Mesenchymal stem cell (in vitro differentiated cells and primary cell): ENCODE measurements around the gene CHN2.
A peak's percentile ranks its signal among the peaks of the same experiment; 100 is the strongest.

Experiments used
- DNase-seq: peaks from one replicate; pipeline ENCODE4 v3.0.0-alpha.2; 2013
- H2AFZ ChIP-seq: one replicate; pipeline ENCODE4 v1.6.1; 2013; ENCODE audit warnings: low read depth, mild to moderate bottlenecking, control low read depth, inconsistent platforms, low read length, moderate library complexity
- H2AK5ac ChIP-seq: 2 replicates; pipeline ENCODE4 v1.6.1; 2013; ENCODE audit warnings: low read length, moderate library complexity, mild to moderate bottlenecking, inconsistent platforms; ENCODE audit not compliant: severe bottlenecking
- H2BK120ac ChIP-seq: one replicate; pipeline ENCODE4 v1.6.1; 2013; ENCODE audit warnings: low read depth, mild to moderate bottlenecking, inconsistent platforms, low read length, moderate library complexity
- H2BK12ac ChIP-seq, 2 experiments: one replicate each; pipeline ENCODE4 v1.6.1; 2013; ENCODE audit warnings: inconsistent platforms in 2 of 2, low read length in 2 of 2, mild to moderate bottlenecking in 2 of 2, moderate library complexity in 2 of 2, control low read depth in 1 of 2
- H2BK15ac ChIP-seq: one replicate; pipeline ENCODE4 v1.6.1; 2013; ENCODE audit warnings: mild to moderate bottlenecking, low read depth, inconsistent platforms; ENCODE audit not compliant: poor library complexity, severe bottlenecking
- H2BK5ac ChIP-seq: 2 replicates; pipeline ENCODE4 v1.6.1; 2013; ENCODE audit warnings: low read depth, mild to moderate bottlenecking, low read length, control low read depth, inconsistent platforms; ENCODE audit not compliant: poor library complexity, severe bottlenecking
- H3K14ac ChIP-seq, 2 experiments: one replicate each; pipeline ENCODE4 v1.6.1; 2013; ENCODE audit warnings: inconsistent platforms in 2 of 2, low read length in 2 of 2, control low read depth in 1 of 2, mild to moderate bottlenecking in 1 of 2, moderate library complexity in 1 of 2
- H3K18ac ChIP-seq, 2 experiments: one replicate each; pipeline ENCODE4 v1.6.1; 2013; ENCODE audit warnings: inconsistent platforms in 2 of 2, low read length in 2 of 2, control low read depth in 1 of 2, low read depth in 1 of 2, mild to moderate bottlenecking in 1 of 2
- H3K23ac ChIP-seq, 2 experiments: one replicate each; pipeline ENCODE4 v1.6.1; 2013; ENCODE audit warnings: inconsistent platforms in 2 of 2, low read length in 2 of 2, mild to moderate bottlenecking in 2 of 2, moderate library complexity in 2 of 2, control low read depth in 1 of 2
- H3K27ac ChIP-seq: 2 replicates; pipeline ENCODE4 v1.5.1; 2013; ENCODE audit warnings: mild to moderate bottlenecking, moderate library complexity, low read length, control low read depth, inconsistent platforms; ENCODE audit not compliant: poor library complexity, severe bottlenecking
- H3K27me3 ChIP-seq, 2 experiments: 2 replicates each; pipeline versions ENCODE4 v1.6.1 to v1.7.0; 2013; ENCODE audit warnings: low read length in 2 of 2, mild to moderate bottlenecking in 2 of 2, moderate library complexity in 2 of 2, control low read depth in 1 of 2, inconsistent platforms in 1 of 2; ENCODE audit not compliant: control insufficient read depth in 1 of 2, insufficient read depth in 1 of 2
- H3K36me3 ChIP-seq, 2 experiments: 2 replicates each; pipeline versions ENCODE4 v1.6.1 to v1.7.0; 2013; ENCODE audit warnings: low read length in 2 of 2, control low read depth in 1 of 2, inconsistent platforms in 1 of 2, low read depth in 1 of 2, mild to moderate bottlenecking in 1 of 2; ENCODE audit not compliant: insufficient read depth in 2 of 2, control insufficient read depth in 1 of 2
- H3K4ac ChIP-seq, 2 experiments: one replicate each; pipeline ENCODE4 v1.6.1; 2013; ENCODE audit warnings: inconsistent platforms in 2 of 2, low read length in 2 of 2, mild to moderate bottlenecking in 2 of 2, moderate library complexity in 2 of 2, control low read depth in 1 of 2, low read depth in 1 of 2
- H3K4me1 ChIP-seq: 2 replicates; pipeline ENCODE4 v1.6.1; 2013; ENCODE audit warnings: low read depth, low read length, control low read depth; ENCODE audit not compliant: control insufficient read depth, insufficient read depth
- H3K4me2 ChIP-seq: 2 replicates; pipeline ENCODE4 v1.6.1; 2013; ENCODE audit warnings: low read length, mild to moderate bottlenecking, inconsistent platforms; ENCODE audit not compliant: poor library complexity, severe bottlenecking
- H3K4me3 ChIP-seq, 2 experiments: 2 replicates each; pipeline versions ENCODE4 v1.5.1 to v1.7.0; 2013; ENCODE audit warnings: low read length in 2 of 2, mild to moderate bottlenecking in 2 of 2, control low read depth in 1 of 2, low read depth in 1 of 2; ENCODE audit not compliant: insufficient read depth in 1 of 2
- H3K79me1 ChIP-seq: replicated peaks from 2 replicates; pipeline ENCODE4 v1.6.1; 2013; ENCODE audit warnings: mild to moderate bottlenecking, control low read depth, low read length, inconsistent platforms; ENCODE audit not compliant: poor library complexity, severe bottlenecking
- H3K9ac ChIP-seq: 2 replicates; pipeline ENCODE4 v1.7.0; 2013; ENCODE audit warnings: mild to moderate bottlenecking, low read length, moderate library complexity
- H3K9me3 ChIP-seq: 2 replicates; pipeline ENCODE4 v1.7.0; 2013; ENCODE audit warnings: mild to moderate bottlenecking, low read length; ENCODE audit not compliant: control insufficient read depth
- H4K8ac ChIP-seq: one replicate; pipeline ENCODE4 v1.6.1; 2013; ENCODE audit warnings: inconsistent platforms, mild to moderate bottlenecking, low read length, moderate library complexity
- H4K91ac ChIP-seq: one replicate; pipeline ENCODE4 v1.6.1; 2013; ENCODE audit warnings: mild to moderate bottlenecking, low read length, inconsistent platforms
- WGBS: methylation state at CpG from one replicate; pipeline ENCODE4 v1.1.7; 2013; ENCODE audit warnings: mixed read lengths; 5-methylcytosine and 5-hydroxymethylcytosine counted together

Gene CHN2

DNA sequence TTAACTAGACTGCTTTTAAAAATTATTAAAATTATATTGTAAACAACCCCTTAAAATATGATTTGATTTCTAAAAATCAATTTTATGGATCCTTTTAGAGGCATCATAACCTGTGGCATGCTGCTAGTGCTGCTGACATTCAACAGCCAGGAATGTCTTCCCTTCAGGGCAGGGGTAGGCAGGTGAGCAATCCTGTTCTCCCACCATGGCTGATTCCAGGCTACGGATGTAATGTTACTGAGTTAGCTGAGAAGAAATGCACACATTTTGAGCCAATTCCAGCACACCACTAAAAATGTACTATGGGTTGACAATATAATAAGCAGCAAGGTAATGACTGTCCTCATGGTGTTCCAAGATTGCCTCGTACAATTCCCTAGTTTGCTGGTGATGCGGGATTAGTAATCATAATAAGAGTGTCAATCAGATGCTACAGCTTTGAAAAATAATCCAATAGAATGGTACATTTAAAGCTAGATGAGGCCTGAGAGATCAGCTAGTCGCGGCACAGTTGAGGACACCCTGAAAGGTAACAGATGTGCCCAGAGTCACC is 260.4 kb downstream of the CHN2 start:
- H3K23ac ChIP-seq = no peak overlapping the region
- DNase-seq = no peak
- no peak overlapping the region for H3K4ac ChIP-seq
- H3K9ac ChIP-seq = no peak overlapping the region
- H2BK12ac ChIP-seq = no peak overlapping the region
- no peak overlapping the region for H3K14ac ChIP-seq
- H4K8ac ChIP-seq = no peak overlapping the region
- H3K4me3 ChIP-seq = no peak overlapping the region
- no peaks in the 10 kb centered on the region for H3K4me1 ChIP-seq
- H2BK120ac ChIP-seq = no peak overlapping the region
- H3K36me3 ChIP-seq = no peaks in the 10 kb centered on the region
- H2BK5ac ChIP-seq = no peak overlapping the region
- no peak overlapping the region for H2AFZ ChIP-seq
- H3K79me1 ChIP-seq = no peaks in the 10 kb centered on the region
- 94% methylated on average over 4 of the region's 5 CpGs for WGBS
- no peak overlapping the region for H2AK5ac ChIP-seq
- no peak overlapping the region for H3K18ac ChIP-seq
- no peak overlapping the region for H3K27ac ChIP-seq
- H3K4me2 ChIP-seq = no peak overlapping the region
- no peak overlapping the region for H2BK15ac ChIP-seq
- H4K91ac ChIP-seq = no peak overlapping the region
- H3K27me3 ChIP-seq = peaks cover 8 to 9% of the 10 kb centered on the region in 2 experiments
- no peaks in the 10 kb centered on the region for H3K9me3 ChIP-seq

DNA sequence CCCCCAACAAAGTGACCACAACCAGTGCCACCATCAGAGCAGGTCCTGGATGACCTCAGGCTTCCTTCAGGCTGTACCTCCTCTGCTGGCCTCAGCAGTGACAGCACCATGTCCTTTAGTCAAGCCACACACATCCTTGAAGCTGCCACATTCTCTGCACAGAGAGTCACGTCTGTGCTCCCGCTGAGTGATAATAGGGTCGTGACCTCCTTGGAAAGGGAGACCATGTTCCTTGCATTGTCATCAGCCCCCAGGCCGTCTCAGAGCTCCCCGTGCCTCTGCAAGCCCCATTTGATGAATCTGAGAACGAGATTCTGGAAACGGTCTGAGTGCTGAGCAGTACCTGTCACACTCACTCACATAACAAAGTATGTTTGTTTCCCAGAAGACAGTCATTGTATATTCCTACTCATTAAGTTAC is 262.6 kb downstream of the CHN2 start:
- H4K8ac ChIP-seq = no peak overlapping the region
- no peak overlapping the region for H3K4me3 ChIP-seq
- no peak overlapping the region for H2BK120ac ChIP-seq
- DNase-seq = peak; percentile 19
- peak overlapping the region; percentile 5 to 8 for H2BK12ac ChIP-seq
- H3K27me3 ChIP-seq = peaks cover 8 to 16% of the 10 kb centered on the region in 2 experiments
- H3K18ac ChIP-seq = peak overlapping the region in 1 of 2 experiments; percentile 55
- no peak overlapping the region for H3K4ac ChIP-seq
- 18% methylated on average over 7 of the region's 7 CpGs for WGBS
- no peak overlapping the region for H2BK5ac ChIP-seq
- H3K4me1 ChIP-seq = no peaks in the 10 kb centered on the region
- H4K91ac ChIP-seq = peak overlapping the region; percentile 35
- H2AFZ ChIP-seq = no peak overlapping the region
- no peaks in the 10 kb centered on the region for H3K79me1 ChIP-seq
- no peak overlapping the region for H3K27ac ChIP-seq
- no peak overlapping the region for H2AK5ac ChIP-seq
- H3K23ac ChIP-seq = peak overlapping the region in 1 of 2 experiments; percentile 66
- peak overlapping the region in 1 of 2 experiments; percentile 38 for H3K14ac ChIP-seq
- H2BK15ac ChIP-seq = no peak overlapping the region
- H3K9me3 ChIP-seq = no peaks in the 10 kb centered on the region
- no peak overlapping the region for H3K4me2 ChIP-seq
- no peak overlapping the region for H3K9ac ChIP-seq
- no peaks in the 10 kb centered on the region for H3K36me3 ChIP-seq

DNA sequence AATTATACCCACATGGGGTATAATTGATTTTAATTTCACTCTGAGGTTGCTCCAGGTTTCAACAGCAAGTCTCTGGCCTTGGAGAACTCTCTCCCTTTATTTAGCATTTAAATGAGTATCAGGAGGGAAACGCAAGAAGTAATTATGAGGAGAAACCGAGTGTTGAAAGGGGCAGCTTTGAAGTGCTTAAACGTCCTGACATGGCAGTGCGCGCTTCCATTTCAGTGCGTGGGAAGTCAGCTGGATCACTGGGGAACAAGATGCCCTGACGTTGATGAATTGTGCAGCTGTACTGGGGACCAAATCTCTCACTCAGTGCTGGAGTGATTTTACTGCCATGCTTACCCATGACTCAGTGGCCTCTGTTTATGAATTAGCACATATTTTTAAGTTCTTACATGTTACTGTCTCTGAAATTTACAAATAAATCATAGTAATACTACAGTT is 263.0 kb downstream of the CHN2 start:
- no peak overlapping the region for H3K9ac ChIP-seq
- no peaks in the 10 kb centered on the region for H3K79me1 ChIP-seq
- no peak overlapping the region for H3K4ac ChIP-seq
- no peaks in the 10 kb centered on the region for H3K36me3 ChIP-seq
- no peak overlapping the region for H2BK5ac ChIP-seq
- 18% methylated on average over 7 of the region's 7 CpGs for WGBS
- H3K14ac ChIP-seq = no peak overlapping the region
- no peak overlapping the region for H3K18ac ChIP-seq
- no peak overlapping the region for H2BK120ac ChIP-seq
- H2AFZ ChIP-seq = no peak overlapping the region
- no peak overlapping the region for H4K8ac ChIP-seq
- H3K4me1 ChIP-seq = no peaks in the 10 kb centered on the region
- H4K91ac ChIP-seq = no peak overlapping the region
- no peak overlapping the region for H2AK5ac ChIP-seq
- H3K4me3 ChIP-seq = no peak overlapping the region
- H2BK12ac ChIP-seq = no peak overlapping the region
- H3K27me3 ChIP-seq = peaks cover 8 to 19% of the 10 kb centered on the region in 2 experiments
- H3K27ac ChIP-seq = no peak overlapping the region
- H2BK15ac ChIP-seq = no peak overlapping the region
- no peak overlapping the region for H3K4me2 ChIP-seq
- H3K9me3 ChIP-seq = no peaks in the 10 kb centered on the region
- no peak overlapping the region for H3K23ac ChIP-seq
- peak; percentile 72 for DNase-seq

DNA sequence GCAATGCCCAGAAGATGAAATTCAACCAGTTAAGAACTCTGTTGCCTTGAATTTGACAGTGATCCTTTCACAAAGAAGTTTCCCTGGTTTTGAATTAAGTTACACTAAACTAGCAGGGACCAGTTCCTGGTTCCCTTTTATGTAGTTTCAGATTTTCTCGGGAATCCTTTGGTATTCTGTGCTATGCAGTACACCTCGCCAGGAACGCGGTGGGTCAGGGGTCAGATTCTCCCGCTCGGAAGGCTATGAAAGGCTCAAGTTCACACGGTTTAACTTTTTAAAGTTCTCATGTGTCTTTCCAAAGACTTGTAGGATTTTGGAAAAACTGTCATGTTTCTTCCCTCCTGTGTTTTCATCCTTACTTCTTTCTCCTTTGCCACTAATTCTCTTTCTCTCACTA is 264.4 kb downstream of the CHN2 start:
- H2BK120ac ChIP-seq = no peak overlapping the region
- 95% methylated on average over 7 of the region's 7 CpGs for WGBS

More for the DNA sequence above, 264.4 kb downstream of the CHN2 start:
- Histone ChIP-seq H3K18ac (no peak overlapping the region), H3K4ac (no peak overlapping the region), H4K8ac (no peak overlapping the region), H2BK5ac (no peak overlapping the region), H3K27me3 (peaks cover 8 to 21% of the 10 kb centered on the region in 2 experiments), H3K4me3 (no peak overlapping the region), H3K27ac (no peak overlapping the region), H3K23ac (no peak overlapping the region), H3K4me2 (no peak overlapping the region), H3K9ac (no peak overlapping the region), H2BK12ac (no peak overlapping the region), H3K14ac (no peak overlapping the region), H3K36me3 (no peaks in the 10 kb centered on the region), H2AK5ac (no peak overlapping the region), H3K79me1 (no peaks in the 10 kb centered on the region), H3K4me1 (peaks cover 2% of the 10 kb centered on the region), H3K9me3 (no peaks in the 10 kb centered on the region), H2AFZ (no peak overlapping the region), H4K91ac (no peak overlapping the region), H2BK15ac (no peak overlapping the region)
- no peak for DNase-seq
